HG03439 (cell line): Measurements from ENCODE around the gene ZNF134.
A peak's percentile ranks its signal among the peaks of the same experiment; 100 is the strongest.

Source experiments
- ATAC-seq: cut with Tn5 transposase; IDR thresholded peaks from one replicate; pipeline ENCODE4 v1.9.1; 2021; ENCODE audit warnings: mild to moderate bottlenecking, moderate library complexity; ENCODE audit not compliant: unreplicated experiment

ZNF134 gene

GRCh38 chr19:57613941-57614743, at the start of gene ZNF134:
Gene ZNF134, plus strand, starts transcription at chr19:57614242. Its CDS starts 5,227 bp downstream, at chr19:57619469.
- ATAC-seq = peak; percentile 93

GRCh38 chr19:57566396-57567265, 47.4 kb upstream of the ZNF134 start:
- ATAC-seq = no peak

- no peak for ATAC-seq
Measured at GRCh38 chr19:57570707-57571106, 43.3 kb upstream of the ZNF134 start.

GRCh38 chr19:57572415-57572947, 41.6 kb upstream of the ZNF134 start:
- no peak for ATAC-seq

- ATAC-seq = no peak
Measured at GRCh38 chr19:57576661-57577060, 37.4 kb upstream of the ZNF134 start.

- peak; percentile 96 for ATAC-seq
Measured at GRCh38 chr19:57578487-57579205, 35.4 kb upstream of the ZNF134 start, which contains the start of gene ZNF416. Gene ZNF416, minus strand, starts transcription at chr19:57578911. Its CDS starts 207 bp downstream, at chr19:57578704.

- ATAC-seq = no peak
Measured at GRCh38 chr19:57583104-57583520, 30.9 kb upstream of the ZNF134 start.

- ATAC-seq = no peak
Measured at GRCh38 chr19:57583521-57584416, 30.3 kb upstream of the ZNF134 start, which contains the start of gene ZIK1. Gene ZIK1, plus strand, starts transcription at chr19:57584145. Its CDS starts 212 bp downstream, at chr19:57584357.

GRCh38 chr19:57587529-57587928, 26.5 kb upstream of the ZNF134 start:
- ATAC-seq = no peak

GRCh38 chr19:57599377-57599760, 14.7 kb upstream of the ZNF134 start:
- peak; percentile 8 for ATAC-seq

- ATAC-seq = peak; percentile 90
Measured at GRCh38 chr19:57599761-57600383, 14.2 kb upstream of the ZNF134 start, which contains the start of gene ZNF530. Gene ZNF530, plus strand, starts transcription at chr19:57599885. Its CDS starts 4,461 bp downstream, at chr19:57604346.

GRCh38 chr19:57606931-57607330, 7.1 kb upstream of the ZNF134 start:
- no peak for ATAC-seq

- no peak for ATAC-seq
Measured at GRCh38 chr19:57611113-57611512, 2.9 kb upstream of the ZNF134 start.

GRCh38 chr19:57615346-57615745, 1.3 kb downstream of the ZNF134 start:
- no peak for ATAC-seq

GRCh38 chr19:57620673-57621348, 6.8 kb downstream of the ZNF134 start:
- ATAC-seq = no peak

- no peak for ATAC-seq
Measured at GRCh38 chr19:57623091-57623490, 9.0 kb downstream of the ZNF134 start.

- peak; percentile 92 for ATAC-seq
Measured at GRCh38 chr19:57632987-57633831, 19.2 kb downstream of the ZNF134 start, which contains the start of gene ZNF211. Gene ZNF211, plus strand, starts transcription at chr19:57633168. Its CDS starts 179 bp downstream, at chr19:57633347.

- ATAC-seq = no peak
Measured at GRCh38 chr19:57633832-57634131, 19.7 kb downstream of the ZNF134 start.
